Uterus (tissue), 2 donors: ENCODE measurements around the gene GNAL.

Experiments used
- POLR2A ChIP-seq, 2 donors: fragments of 450-650 bp; IDR thresholded peaks; one replicate each; pipeline ENCODE4 v1.6.1; 2016; ENCODE audit warnings: antibody characterized with exemption in 2 of 2, mild to moderate bottlenecking in 1 of 2, moderate library complexity in 1 of 2
- TF ChIP-seq, protein P1 (sequence below), 4 experiments: fragments of 200-600 bp in 2 of 4; fragments of 450-650 bp in 2 of 4; sonication (generic) in 2 of 4; IDR thresholded peaks; one replicate each; pipeline ENCODE4 v1.5.1; 2016 to 2019; ENCODE audit warnings: antibody characterized with exemption in 4 of 4, mild to moderate bottlenecking in 2 of 4, moderate library complexity in 1 of 4

DNA sequence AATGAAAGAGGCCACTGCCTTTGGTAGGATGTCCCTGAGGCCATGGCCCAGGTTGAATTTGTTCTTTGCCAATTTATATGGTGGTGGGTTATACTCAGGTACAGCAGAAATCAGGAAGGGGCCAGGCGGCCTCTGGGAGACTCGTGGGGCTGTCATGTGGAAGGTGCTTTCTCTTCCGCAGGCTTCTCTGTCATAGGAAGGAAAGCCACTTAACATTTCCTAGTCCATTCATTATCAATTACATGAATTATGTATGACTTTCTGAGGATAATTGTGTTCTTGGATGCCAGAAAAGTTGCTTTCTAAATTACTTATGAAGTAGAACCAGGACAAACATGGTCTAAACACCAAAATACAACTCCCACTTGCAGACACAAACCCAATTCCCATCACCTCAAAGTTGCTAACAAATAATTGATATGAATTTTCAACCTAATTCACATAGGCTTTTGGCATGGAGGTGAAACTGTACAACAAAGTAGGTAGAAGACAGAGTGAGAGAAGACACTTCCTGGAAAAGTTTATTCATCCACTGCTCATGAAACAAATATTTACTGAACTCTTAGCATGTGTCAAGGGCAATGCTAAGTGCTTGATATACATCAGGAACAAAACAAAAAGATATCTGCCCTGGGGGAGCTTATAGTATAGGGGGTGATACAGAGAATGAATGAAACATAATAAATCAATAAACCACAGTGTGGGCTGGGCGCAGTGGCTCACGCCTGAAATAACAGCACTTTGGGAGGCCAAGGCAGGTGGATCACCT, 111.7 kb downstream of the GNAL start:
- TF ChIP-seq, protein P1, sequence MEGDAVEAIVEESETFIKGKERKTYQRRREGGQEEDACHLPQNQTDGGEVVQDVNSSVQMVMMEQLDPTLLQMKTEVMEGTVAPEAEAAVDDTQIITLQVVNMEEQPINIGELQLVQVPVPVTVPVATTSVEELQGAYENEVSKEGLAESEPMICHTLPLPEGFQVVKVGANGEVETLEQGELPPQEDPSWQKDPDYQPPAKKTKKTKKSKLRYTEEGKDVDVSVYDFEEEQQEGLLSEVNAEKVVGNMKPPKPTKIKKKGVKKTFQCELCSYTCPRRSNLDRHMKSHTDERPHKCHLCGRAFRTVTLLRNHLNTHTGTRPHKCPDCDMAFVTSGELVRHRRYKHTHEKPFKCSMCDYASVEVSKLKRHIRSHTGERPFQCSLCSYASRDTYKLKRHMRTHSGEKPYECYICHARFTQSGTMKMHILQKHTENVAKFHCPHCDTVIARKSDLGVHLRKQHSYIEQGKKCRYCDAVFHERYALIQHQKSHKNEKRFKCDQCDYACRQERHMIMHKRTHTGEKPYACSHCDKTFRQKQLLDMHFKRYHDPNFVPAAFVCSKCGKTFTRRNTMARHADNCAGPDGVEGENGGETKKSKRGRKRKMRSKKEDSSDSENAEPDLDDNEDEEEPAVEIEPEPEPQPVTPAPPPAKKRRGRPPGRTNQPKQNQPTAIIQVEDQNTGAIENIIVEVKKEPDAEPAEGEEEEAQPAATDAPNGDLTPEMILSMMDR (IDR thresholded peaks at IDR 0.05) = no peak
- no peak for TF ChIP-seq POLR2A (IDR thresholded peaks at IDR 0.05)
